IMR-90 (cell line): ENCODE measurements around the gene NOXO1.

Experiments
- BHLHE40 ChIP-seq: fragments of 150-350 bp; IDR thresholded peaks from 2 replicates; pipeline ENCODE4 v1.6.1; 2016; ENCODE audit warnings: mild to moderate bottlenecking, low read depth, low read length
- CEBPB ChIP-seq: IDR thresholded peaks from 2 replicates; pipeline ENCODE4 v1.6.1; 2012; ENCODE audit warnings: low read depth, low read length, improper control_type of control experiment
- MAFK ChIP-seq: IDR thresholded peaks from 2 replicates; pipeline ENCODE4 v1.6.1; 2012; ENCODE audit warnings: low read depth, low read length, improper control_type of control experiment
- MAZ ChIP-seq: IDR thresholded peaks from 2 replicates; pipeline ENCODE4 v1.6.1; 2012; ENCODE audit warnings: low read depth, mild to moderate bottlenecking, low read length, improper control_type of control experiment, moderate library complexity, borderline replicate concordance
- POLR2A ChIP-seq: IDR thresholded peaks from 2 replicates; pipeline ENCODE4 v1.6.1; 2012; ENCODE audit warnings: mild to moderate bottlenecking, low read depth, low read length
- RAD21 ChIP-seq: IDR thresholded peaks from 2 replicates; pipeline ENCODE4 v1.6.1; 2012; ENCODE audit warnings: low read length, improper control_type of control experiment
- RCOR1 ChIP-seq: IDR thresholded peaks from 2 replicates; pipeline ENCODE4 v1.6.1; 2012; ENCODE audit warnings: mild to moderate bottlenecking, low read length, improper control_type of control experiment; ENCODE audit not compliant: insufficient replicate concordance
- RFX5 ChIP-seq: IDR thresholded peaks from 2 replicates; pipeline ENCODE4 v1.8.0; 2012; ENCODE audit warnings: low read depth, mild to moderate bottlenecking, low read length, moderate library complexity
- SMC3 ChIP-seq: fragments of 150-350 bp; IDR thresholded peaks from 2 replicates; pipeline ENCODE4 v1.6.1; 2016; ENCODE audit warnings: low read depth, mild to moderate bottlenecking, antibody characterized with exemption, low read length, moderate library complexity
- USF2 ChIP-seq: fragments of 150-350 bp; IDR thresholded peaks from 2 replicates; pipeline ENCODE4 v1.6.1; 2017; ENCODE audit warnings: mild to moderate bottlenecking, antibody characterized with exemption, low read length, low read depth
- TF ChIP-seq, protein P1 (sequence below): conservative IDR thresholded peaks from 2 replicates; pipeline ENCODE4 v1.5.1; 2012; ENCODE audit warnings: mild to moderate bottlenecking, low read depth, low read length, improper control_type of control experiment
- TF ChIP-seq, protein P2 (sequence below): fragments of 150-350 bp; IDR thresholded peaks from 2 replicates; pipeline ENCODE4 v1.6.1; 2016; ENCODE audit warnings: low read depth, mild to moderate bottlenecking, low read length, moderate library complexity, borderline replicate concordance

GRCh38 chr16:1990101-1990350 is 8.8 kb upstream of the NOXO1 start:
- TF ChIP-seq, protein P1, sequence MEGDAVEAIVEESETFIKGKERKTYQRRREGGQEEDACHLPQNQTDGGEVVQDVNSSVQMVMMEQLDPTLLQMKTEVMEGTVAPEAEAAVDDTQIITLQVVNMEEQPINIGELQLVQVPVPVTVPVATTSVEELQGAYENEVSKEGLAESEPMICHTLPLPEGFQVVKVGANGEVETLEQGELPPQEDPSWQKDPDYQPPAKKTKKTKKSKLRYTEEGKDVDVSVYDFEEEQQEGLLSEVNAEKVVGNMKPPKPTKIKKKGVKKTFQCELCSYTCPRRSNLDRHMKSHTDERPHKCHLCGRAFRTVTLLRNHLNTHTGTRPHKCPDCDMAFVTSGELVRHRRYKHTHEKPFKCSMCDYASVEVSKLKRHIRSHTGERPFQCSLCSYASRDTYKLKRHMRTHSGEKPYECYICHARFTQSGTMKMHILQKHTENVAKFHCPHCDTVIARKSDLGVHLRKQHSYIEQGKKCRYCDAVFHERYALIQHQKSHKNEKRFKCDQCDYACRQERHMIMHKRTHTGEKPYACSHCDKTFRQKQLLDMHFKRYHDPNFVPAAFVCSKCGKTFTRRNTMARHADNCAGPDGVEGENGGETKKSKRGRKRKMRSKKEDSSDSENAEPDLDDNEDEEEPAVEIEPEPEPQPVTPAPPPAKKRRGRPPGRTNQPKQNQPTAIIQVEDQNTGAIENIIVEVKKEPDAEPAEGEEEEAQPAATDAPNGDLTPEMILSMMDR: no peak
- TF ChIP-seq POLR2A: no peak
- no peak for TF ChIP-seq CEBPB
- TF ChIP-seq SMC3: no peak
- TF ChIP-seq USF2: no peak
- no peak for TF ChIP-seq RFX5
- no peak for TF ChIP-seq BHLHE40
- no peak for TF ChIP-seq RAD21
- TF ChIP-seq RCOR1: no peak
- no peak for TF ChIP-seq MAFK
- TF ChIP-seq MAZ: no peak
- TF ChIP-seq, protein P2, sequence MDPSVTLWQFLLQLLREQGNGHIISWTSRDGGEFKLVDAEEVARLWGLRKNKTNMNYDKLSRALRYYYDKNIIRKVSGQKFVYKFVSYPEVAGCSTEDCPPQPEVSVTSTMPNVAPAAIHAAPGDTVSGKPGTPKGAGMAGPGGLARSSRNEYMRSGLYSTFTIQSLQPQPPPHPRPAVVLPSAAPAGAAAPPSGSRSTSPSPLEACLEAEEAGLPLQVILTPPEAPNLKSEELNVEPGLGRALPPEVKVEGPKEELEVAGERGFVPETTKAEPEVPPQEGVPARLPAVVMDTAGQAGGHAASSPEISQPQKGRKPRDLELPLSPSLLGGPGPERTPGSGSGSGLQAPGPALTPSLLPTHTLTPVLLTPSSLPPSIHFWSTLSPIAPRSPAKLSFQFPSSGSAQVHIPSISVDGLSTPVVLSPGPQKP: no peak
